NCI-H1417 treated with DMSO at 0.1 percent for 48 hours (cell line): ENCODE data around the gene SCCPDH.
"Not testable (repeated sequence)": the region's sequence is repeated elsewhere in the genome, so short reads cannot be mapped to it uniquely, and the experiment has no call there.

Source experiments
- DNase-seq: peaks from one replicate; lab custom pipeline; 2025; lab: John Stamatoyannopoulos, UW

SCCPDH gene

DNA sequence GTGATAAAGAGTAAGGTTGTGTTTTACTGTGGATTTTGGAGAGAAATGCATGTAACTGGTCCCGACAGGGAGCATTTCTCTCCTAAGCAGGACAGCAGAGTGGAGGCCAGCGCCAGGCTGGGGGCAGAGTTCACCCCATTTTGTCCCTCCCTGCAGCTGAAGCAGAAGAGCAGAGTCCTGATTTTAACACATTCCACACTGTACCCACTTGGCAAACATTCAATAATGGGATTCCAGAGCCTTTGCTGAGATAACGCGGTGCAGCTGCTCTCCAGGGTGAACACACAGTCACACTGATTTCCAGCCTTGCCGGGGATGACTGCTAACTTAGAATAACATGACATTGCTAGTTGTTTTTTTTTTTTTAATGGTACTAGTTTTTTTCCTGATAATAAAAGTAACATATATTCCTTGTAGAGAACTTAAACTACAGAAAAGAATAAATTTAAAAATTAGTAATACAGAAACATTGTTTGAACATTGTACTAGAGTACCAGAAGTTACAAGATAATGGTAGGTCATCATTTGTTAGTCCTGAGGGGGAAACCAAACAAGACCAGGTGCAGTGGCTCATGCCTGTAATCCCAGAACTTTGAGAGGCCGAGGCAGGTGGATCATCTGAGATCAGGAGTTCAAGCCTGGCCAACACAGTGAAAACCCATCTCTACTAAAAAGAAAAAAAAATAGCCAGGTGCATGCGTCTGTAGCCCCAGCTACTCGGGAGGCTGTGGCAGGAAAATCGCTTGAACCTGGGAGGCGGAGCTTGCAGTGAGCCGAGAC, 77.2 kb downstream of the SCCPDH start:
- no peak for DNase-seq

DNA sequence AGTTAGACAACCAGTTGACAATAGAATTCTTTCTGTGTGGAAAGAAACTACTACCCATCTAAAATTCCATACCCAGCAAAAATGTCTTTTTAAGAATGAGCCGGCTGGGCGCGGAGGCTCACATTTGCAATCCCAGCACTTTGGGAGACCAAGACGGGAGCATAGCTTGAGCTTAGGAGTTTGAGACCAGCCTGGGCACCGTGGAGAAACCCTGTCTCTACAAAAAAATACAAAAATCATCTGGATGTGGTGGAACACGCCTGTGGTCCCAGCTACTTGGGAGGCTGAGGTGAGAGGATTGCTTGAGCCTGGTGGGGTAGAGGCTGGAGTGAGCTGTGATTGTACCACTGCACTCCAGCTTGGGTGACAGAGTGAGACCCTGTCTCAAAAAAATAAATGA, 79.2 kb downstream of the SCCPDH start:
- no peak for DNase-seq

DNA sequence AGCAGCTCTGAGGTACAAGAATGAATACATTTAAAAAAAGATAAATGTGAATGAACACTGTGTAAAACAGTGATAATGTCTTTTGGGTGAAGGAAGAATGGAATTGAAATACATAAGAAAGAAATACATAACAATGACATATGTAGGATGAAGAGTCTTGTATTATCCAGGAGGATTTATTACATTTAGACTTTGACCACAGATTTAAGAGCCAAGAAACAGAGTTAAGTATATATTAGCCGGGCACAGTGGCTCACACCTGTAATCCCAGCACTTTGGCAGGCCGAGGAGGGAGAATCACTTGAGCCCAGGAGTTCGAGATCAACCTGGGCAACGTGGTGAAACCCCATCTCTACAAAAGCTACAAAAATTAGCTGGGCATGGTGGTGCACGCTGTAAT, 79.7 kb downstream of the SCCPDH start:
- no peak for DNase-seq

DNA sequence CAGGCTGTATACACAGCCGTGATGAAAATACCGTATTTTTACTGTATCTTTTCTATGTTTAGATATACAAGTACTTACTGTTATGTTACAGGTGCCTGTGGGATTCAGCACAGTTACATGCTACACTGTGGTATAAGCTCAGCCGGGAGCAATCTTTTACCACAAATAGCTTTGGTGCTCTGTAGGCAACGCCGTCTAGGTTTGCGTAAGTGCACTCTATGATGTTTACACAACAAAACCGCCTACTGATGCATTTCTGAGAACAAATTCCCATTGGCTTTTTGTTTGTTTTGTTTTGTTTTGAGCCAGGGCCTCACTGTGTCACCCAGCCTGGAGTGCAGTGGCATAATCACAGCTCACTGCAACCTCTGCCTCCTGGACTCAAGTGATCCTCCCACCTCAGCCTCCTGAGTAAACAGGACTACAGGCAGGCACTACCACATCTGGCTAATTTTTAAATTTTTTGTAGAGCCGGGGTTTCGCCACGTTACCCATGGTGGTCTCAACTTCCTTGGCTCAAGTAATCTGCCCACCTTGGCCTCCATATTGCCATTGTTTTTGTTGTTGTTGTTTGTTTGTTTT, 81.0 kb downstream of the SCCPDH start:
- no peak for DNase-seq

DNA sequence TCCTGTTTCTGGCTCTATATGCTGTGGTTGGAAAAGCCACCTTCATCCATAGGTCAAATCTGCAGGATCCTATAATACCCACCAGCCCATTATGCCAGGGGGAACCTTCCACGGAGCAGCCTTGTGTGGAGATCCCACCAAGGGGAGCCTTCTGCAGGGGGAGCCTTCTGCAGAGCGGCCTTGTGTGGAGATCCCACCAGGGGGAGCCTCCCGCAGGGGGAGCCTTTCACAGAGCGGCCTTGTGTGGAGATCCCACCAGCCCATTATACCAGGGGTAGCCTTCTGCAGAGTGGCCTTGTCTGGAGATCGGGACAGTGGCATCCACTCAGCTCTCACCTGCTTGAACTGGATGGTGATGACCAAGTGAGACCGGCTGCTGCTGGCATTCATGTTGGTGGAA, 85.3 kb downstream of the SCCPDH start:
- no peak for DNase-seq

DNA sequence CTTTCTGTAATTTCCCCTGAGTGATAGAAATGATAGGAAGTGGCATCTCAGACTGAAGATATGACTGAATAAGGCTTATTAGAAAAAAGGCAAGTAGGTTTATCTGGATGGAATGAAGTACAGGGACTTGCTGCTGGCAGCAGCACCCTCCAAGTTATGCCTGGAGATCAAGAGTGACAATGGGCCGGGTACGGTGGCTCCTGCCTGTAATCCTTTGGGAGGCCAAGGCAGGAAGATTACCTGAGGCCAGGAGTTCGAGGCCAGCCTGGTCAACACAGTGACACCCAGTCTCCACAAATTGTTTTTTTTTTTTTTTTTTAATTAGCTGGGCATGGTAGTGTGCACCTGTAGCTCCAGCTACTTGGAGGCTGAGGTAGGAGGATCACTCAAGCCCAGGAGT, 87.8 kb downstream of the SCCPDH start:
- no peak for DNase-seq

DNA sequence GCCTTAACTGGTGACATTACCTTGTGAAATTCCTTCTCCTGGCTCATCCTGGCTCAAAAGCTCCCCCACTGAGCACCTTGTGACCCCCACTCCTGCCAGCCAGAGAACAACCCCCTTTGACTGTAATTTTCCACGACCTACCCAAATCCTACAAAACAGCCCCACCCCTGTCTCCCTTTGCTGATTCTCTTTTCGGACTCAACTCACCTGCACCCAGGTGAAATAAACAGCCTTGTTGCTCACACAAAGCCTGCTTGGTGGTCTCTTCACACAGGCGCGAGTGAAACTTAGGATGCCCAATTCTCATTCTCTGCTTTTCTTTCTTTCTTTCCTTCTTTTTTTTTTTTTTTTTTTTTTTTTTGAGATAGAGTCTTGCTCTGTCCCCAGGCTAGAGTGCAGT, 89.1 kb downstream of the SCCPDH start:
- DNase-seq, result not testable (repeated sequence)

DNA sequence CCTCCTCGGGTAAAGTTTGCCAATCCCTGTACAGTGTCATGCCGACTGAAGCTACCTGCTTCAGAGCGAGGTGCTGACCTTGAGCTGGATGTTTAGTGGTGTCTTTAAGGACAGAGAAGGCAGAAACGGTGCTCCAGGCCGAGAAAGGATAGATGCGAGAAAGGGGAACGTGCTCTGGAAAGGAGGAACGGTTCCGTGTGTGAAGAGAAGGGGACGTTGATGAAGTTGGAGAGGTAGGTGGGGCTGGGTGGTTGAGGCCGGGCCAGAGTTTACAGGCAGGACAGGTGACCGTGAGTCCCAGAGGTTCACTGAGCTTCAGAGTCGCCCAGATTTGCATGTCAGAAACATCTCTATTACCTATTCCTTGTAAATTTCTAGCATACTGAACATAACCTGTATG, 90.7 kb downstream of the SCCPDH start:
- no peak for DNase-seq

DNA sequence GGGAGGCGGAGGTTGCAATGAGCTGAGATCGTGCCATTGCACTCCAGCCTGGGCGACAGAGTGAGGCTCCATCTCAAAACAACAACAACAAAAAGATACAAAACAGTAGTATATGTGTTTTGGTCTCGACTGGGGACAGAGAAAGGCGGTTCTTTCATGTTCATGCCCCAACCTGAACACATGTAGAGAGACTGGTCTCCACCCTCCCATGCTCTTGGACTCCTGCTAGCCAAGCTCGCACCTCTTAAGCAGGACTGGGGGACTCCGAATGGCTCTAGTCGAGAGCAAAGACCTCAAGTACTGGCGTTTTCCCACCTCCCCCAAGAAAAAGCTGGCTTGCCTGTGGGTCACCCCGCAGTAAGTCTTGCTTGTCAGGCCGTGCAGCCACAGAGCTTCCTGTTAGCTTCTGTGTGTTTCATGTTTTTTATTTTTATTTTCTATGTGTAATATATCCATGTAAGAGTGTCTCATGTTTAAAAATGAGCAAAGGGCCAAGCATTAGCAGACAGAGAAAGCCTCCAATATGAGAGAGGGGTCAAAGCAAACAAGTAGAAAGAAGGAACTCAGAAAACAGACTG, 91.6 kb downstream of the SCCPDH start:
- DNase-seq, result no peak
